Prostate gland (tissue), 2 donors: ENCODE data around the gene DPH3.

ENCODE experiments used
- POLR2A ChIP-seq: fragments of 450-650 bp; IDR thresholded peaks from one replicate; pipeline ENCODE4 v1.6.1; 2016; ENCODE audit warnings: antibody characterized with exemption, mild to moderate bottlenecking
- POLR2AphosphoS5 ChIP-seq: sonication (generic); formaldehyde crosslinking; IDR thresholded peaks from one replicate; pipeline ENCODE4 v1.6.1; 2017; ENCODE audit warnings: antibody characterized with exemption
- TF ChIP-seq, protein P1 (sequence below), 4 experiments: fragments of 200-600 bp in 2 of 4; fragments of 450-650 bp in 2 of 4; sonication (generic) in 2 of 4; IDR thresholded peaks; 1 replicate in 3 of 4; 2 replicates in 1 of 4; pipeline ENCODE4 v1.5.1; 2016 to 2019; ENCODE audit warnings: antibody characterized with exemption in 4 of 4, mild to moderate bottlenecking in 2 of 4, moderate library complexity in 2 of 4

DNA sequence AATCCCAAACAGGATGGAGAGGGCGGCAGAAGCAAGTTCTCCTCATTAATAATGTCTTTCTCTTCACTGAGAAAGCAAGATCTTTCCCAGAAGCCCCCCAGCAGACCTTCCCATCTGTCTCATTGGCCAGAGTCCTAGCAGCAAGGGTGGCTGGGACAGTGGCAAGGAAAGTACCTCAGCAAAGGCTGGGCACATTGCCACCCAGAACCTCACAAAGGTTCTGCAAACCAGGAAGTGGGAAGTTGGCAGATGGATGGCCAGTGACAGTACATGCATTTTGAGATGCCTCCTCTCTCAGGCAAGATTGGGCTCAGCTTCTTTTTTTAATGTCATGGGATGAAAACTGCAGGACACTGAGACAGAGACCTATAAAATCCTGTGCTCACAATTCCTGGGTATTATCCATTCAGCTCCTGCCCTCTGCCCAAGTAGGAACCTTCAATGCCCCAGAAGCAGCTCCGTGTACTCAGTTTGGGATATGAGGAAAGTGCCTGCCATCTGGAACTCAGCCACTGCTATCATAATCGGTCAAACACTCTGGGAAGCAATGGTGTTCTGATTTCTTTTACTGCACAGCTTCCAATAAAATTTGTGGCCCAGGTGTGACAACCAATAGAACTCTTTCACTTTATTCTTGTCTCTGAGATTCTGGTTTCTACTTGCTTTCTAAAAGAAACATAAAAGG, 25.5 kb downstream of the DPH3 start:
- no peak for TF ChIP-seq POLR2A
- TF ChIP-seq, protein P1, sequence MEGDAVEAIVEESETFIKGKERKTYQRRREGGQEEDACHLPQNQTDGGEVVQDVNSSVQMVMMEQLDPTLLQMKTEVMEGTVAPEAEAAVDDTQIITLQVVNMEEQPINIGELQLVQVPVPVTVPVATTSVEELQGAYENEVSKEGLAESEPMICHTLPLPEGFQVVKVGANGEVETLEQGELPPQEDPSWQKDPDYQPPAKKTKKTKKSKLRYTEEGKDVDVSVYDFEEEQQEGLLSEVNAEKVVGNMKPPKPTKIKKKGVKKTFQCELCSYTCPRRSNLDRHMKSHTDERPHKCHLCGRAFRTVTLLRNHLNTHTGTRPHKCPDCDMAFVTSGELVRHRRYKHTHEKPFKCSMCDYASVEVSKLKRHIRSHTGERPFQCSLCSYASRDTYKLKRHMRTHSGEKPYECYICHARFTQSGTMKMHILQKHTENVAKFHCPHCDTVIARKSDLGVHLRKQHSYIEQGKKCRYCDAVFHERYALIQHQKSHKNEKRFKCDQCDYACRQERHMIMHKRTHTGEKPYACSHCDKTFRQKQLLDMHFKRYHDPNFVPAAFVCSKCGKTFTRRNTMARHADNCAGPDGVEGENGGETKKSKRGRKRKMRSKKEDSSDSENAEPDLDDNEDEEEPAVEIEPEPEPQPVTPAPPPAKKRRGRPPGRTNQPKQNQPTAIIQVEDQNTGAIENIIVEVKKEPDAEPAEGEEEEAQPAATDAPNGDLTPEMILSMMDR (IDR thresholded peaks at IDR 0.05) = no peak
- no peak for TF ChIP-seq POLR2AphosphoS5
